ENCODE data around the gene CIDEA. TPM values are rescaled to one million over a fixed set of nuclear protein-coding genes. Genes with fewer than 3 reads are reported as not detected.
"Not testable (repeated sequence)": the region's sequence is repeated elsewhere in the genome, so short reads cannot be mapped to it uniquely, and the experiment has no call there.

Gene CIDEA
- total and polyA plus RNA-seq, 9 of the 15 experiments (the other 6 are each of a cell fraction or from before 2014, with no cell fraction given), result not detected

DNA sequence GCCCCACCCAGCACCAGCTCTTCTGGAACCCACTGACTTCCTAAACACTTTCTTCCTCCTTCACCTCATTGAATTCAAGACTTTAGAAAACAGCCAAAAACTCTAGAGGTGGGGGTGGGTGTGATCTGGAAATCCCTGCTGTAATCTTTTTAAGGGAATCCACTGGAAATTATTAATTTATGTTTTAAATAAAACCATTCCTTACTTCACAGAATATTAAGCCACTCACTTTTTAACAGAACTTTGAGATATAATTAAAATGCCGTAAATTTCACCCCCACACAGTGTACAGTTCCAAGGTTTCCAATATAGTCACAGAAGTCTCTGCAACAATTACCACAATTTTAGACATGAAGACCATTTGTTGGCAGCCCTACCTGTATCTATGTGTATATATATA lies 30.8 kb upstream of the CIDEA start:
- H3K36me3 ChIP-seq (ENCODE audit: control insufficient read depth, insufficient read depth, low read length); BruUV-seq (replicated peaks); H2AFZ ChIP-seq (ENCODE audit: low read depth, low read length); H3K27ac ChIP-seq (ENCODE audit: extremely low read depth, low read depth, low read length); POLR2A ChIA-PET; H3K4me1 ChIP-seq (replicated peaks in 1 of 2; ENCODE audit: control insufficient read depth in 2 of 2, insufficient read depth in 2 of 2, low read length in 2 of 2); intact Hi-C loops (cut with micrococcal nuclease); H3K9me1 ChIP-seq (ENCODE audit: control insufficient read depth, insufficient read depth, low read length); in situ Hi-C loops (cut with MboI); H3K27me3 ChIP-seq (ENCODE audit: control insufficient read depth in 2 of 2, insufficient read depth in 2 of 2, low read length in 2 of 2); H3K79me2 ChIP-seq (ENCODE audit: control insufficient read depth, insufficient read depth, low read length); DNase-seq (ENCODE audit: extremely low read depth in 1 of 4, low spot score in 3 of 4); CTCF ChIA-PET (ENCODE audit: low intra/inter-chr PET ratio); H3K4me3 ChIP-seq; H3K4me2 ChIP-seq (ENCODE audit: insufficient read depth, low read length); ATAC-seq; H3K9ac ChIP-seq (ENCODE audit: insufficient read depth in 1 of 2, low read depth in 2 of 2, low read length in 2 of 2); H3K9me3 ChIP-seq (replicated peaks; ENCODE audit: control insufficient read depth, insufficient read depth, low read depth, low read length); H4K20me1 ChIP-seq (replicated peaks; ENCODE audit: control insufficient read depth, insufficient read depth, low read length); FAIRE-seq: not testable (repeated sequence)
- WGBS (ENCODE audit: insufficient coverage, low coverage, missing lambda C conversion rate), result 54% methylated on average over 1 of the region's 1 CpG
- TF ChIP-seq, protein P1, sequence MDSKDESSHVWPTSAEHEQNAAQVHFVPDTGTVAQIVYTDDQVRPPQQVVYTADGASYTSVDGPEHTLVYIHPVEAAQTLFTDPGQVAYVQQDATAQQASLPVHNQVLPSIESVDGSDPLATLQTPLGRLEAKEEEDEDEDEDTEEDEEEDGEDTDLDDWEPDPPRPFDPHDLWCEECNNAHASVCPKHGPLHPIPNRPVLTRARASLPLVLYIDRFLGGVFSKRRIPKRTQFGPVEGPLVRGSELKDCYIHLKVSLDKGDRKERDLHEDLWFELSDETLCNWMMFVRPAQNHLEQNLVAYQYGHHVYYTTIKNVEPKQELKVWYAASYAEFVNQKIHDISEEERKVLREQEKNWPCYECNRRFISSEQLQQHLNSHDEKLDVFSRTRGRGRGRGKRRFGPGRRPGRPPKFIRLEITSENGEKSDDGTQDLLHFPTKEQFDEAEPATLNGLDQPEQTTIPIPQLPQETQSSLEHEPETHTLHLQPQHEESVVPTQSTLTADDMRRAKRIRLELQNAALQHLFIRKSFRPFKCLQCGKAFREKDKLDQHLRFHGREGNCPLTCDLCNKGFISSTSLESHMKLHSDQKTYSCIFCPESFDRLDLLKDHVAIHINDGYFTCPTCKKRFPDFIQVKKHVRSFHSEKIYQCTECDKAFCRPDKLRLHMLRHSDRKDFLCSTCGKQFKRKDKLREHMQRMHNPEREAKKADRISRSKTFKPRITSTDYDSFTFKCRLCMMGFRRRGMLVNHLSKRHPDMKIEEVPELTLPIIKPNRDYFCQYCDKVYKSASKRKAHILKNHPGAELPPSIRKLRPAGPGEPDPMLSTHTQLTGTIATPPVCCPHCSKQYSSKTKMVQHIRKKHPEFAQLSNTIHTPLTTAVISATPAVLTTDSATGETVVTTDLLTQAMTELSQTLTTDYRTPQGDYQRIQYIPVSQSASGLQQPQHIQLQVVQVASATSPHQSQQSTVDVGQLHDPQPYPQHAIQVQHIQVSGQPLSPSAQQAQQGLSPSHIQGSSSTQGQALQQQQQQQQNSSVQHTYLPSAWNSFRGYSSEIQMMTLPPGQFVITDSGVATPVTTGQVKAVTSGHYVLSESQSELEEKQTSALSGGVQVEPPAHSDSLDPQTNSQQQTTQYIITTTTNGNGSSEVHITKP (IDR thresholded peaks at IDR 0.05; ENCODE audit: partially characterized antibody), result peak; percentile 89

GRCh38 chr18:12226807-12227206 lies 27.4 kb upstream of the CIDEA start:
- ATAC-seq; H3K9me3 ChIP-seq (replicated peaks; ENCODE audit: control insufficient read depth, insufficient read depth, low read depth, low read length); intact Hi-C loops (cut with micrococcal nuclease); H3K9ac ChIP-seq (ENCODE audit: insufficient read depth in 1 of 2, low read depth in 2 of 2, low read length in 2 of 2); H2AFZ ChIP-seq (ENCODE audit: low read depth, low read length); FAIRE-seq; H3K36me3 ChIP-seq (ENCODE audit: control insufficient read depth, insufficient read depth, low read length); H3K4me3 ChIP-seq; H3K9me1 ChIP-seq (ENCODE audit: control insufficient read depth, insufficient read depth, low read length); H3K4me1 ChIP-seq (replicated peaks in 1 of 2; ENCODE audit: control insufficient read depth in 2 of 2, insufficient read depth in 2 of 2, low read length in 2 of 2); H4K20me1 ChIP-seq (replicated peaks; ENCODE audit: control insufficient read depth, insufficient read depth, low read length); H3K4me2 ChIP-seq (ENCODE audit: insufficient read depth, low read length); H3K79me2 ChIP-seq (ENCODE audit: control insufficient read depth, insufficient read depth, low read length); BruUV-seq (replicated peaks); POLR2A ChIA-PET; H3K27me3 ChIP-seq (ENCODE audit: control insufficient read depth in 2 of 2, insufficient read depth in 2 of 2, low read length in 2 of 2); in situ Hi-C loops (cut with MboI); DNase-seq (ENCODE audit: extremely low read depth in 1 of 4, low spot score in 3 of 4); CTCF ChIA-PET (ENCODE audit: low intra/inter-chr PET ratio); H3K27ac ChIP-seq (ENCODE audit: extremely low read depth, low read depth, low read length): not testable (repeated sequence)
- WGBS (ENCODE audit: insufficient coverage, low coverage, missing lambda C conversion rate), result 50% methylated on average over 1 of the region's 2 CpGs
- peak; percentile 48 for TF ChIP-seq MAFG (tag; conservative IDR thresholded peaks at IDR 0.05)
- TF ChIP-seq C11orf30 (IDR thresholded peaks at IDR 0.05; ENCODE audit: low read depth), result peak; percentile 50; the same call in 1 of the 2 replicates
- peak; percentile 57 for TF ChIP-seq ZNF316 (IDR thresholded peaks at IDR 0.05)

GRCh38 chr18:12227399-12228186 lies 26.6 kb upstream of the CIDEA start:
- intact Hi-C loops (cut with micrococcal nuclease); H3K27me3 ChIP-seq (ENCODE audit: control insufficient read depth in 2 of 2, insufficient read depth in 2 of 2, low read length in 2 of 2); H3K36me3 ChIP-seq (ENCODE audit: control insufficient read depth, insufficient read depth, low read length); H3K4me2 ChIP-seq (ENCODE audit: insufficient read depth, low read length); H3K27ac ChIP-seq (ENCODE audit: extremely low read depth, low read depth, low read length); H3K9ac ChIP-seq (ENCODE audit: insufficient read depth in 1 of 2, low read depth in 2 of 2, low read length in 2 of 2); H3K79me2 ChIP-seq (ENCODE audit: control insufficient read depth, insufficient read depth, low read length); H2AFZ ChIP-seq (ENCODE audit: low read depth, low read length); H4K20me1 ChIP-seq (replicated peaks; ENCODE audit: control insufficient read depth, insufficient read depth, low read length); H3K4me3 ChIP-seq; in situ Hi-C loops (cut with MboI); CTCF ChIA-PET (ENCODE audit: low intra/inter-chr PET ratio); BruUV-seq (replicated peaks); H3K4me1 ChIP-seq (replicated peaks in 1 of 2; ENCODE audit: control insufficient read depth in 2 of 2, insufficient read depth in 2 of 2, low read length in 2 of 2); DNase-seq (ENCODE audit: extremely low read depth in 1 of 4, low spot score in 3 of 4); POLR2A ChIA-PET; H3K9me3 ChIP-seq (replicated peaks; ENCODE audit: control insufficient read depth, insufficient read depth, low read depth, low read length); H3K9me1 ChIP-seq (ENCODE audit: control insufficient read depth, insufficient read depth, low read length): not testable (repeated sequence)
- ATAC-seq (peak; percentile 97), FAIRE-seq (peak; percentile 86)
- 7% methylated on average over 5 of the region's 27 CpGs for WGBS (ENCODE audit: insufficient coverage, low coverage, missing lambda C conversion rate)

Measured in K562 (cell line).